Measurements from ENCODE around the gene ROBO2. TPM values are rescaled to one million over a fixed set of nuclear protein-coding genes. Genes with fewer than 3 reads are reported as not detected.

ROBO2 gene
- total RNA-seq, 2 donors from 2014 or later, result 2.5 to 2.9 TPM

GRCh38 chr3:77377717-77378116 is 337.8 kb downstream of the ROBO2 start:
- Histone ChIP-seq H3K9ac (ENCODE audit: extremely low read depth, low read length, poor library complexity, severe bottlenecking) (no peak overlapping the region), H3K4me3 (ENCODE audit: low read length) (no peak overlapping the region), H3K27ac (ENCODE audit: low read depth, low read length) (no peak overlapping the region), H3K4me1 (ENCODE audit: control insufficient read depth, insufficient read depth, low read length) (no peaks in the 10 kb centered on the region), H3K36me3 (ENCODE audit: control insufficient read depth, insufficient read depth, low read length) (no peaks in the 10 kb centered on the region), H3K27me3 (ENCODE audit: control insufficient read depth, insufficient read depth, low read length, poor library complexity, severe bottlenecking) (no peaks in the 10 kb centered on the region), H3K9me3 (ENCODE audit: control insufficient read depth, low read length) (no peaks in the 10 kb centered on the region)
- H3K4me3 Mint-ChIP-seq, result no peak overlapping the region
- peaks cover under 1% of the 10 kb centered on the region for H3K4me1 Mint-ChIP-seq
- no peak for TF ChIP-seq CTCF (conservative IDR thresholded peaks at IDR 0.05)
- WGBS, 2 experiments (ENCODE audit: insufficient coverage in 1 of 2, insufficient read length in 1 of 2), result 100% methylated on average over 1 of the region's 1 CpG
- H3K9me3 Mint-ChIP-seq, result no peaks in the 10 kb centered on the region
- no peak overlapping the region for H3K27ac Mint-ChIP-seq
- H3K36me3 Mint-ChIP-seq (ENCODE audit: low read depth), result no peaks in the 10 kb centered on the region
- DNase-seq, result no peak
- no peaks in the 10 kb centered on the region for H3K27me3 Mint-ChIP-seq (ENCODE audit: insufficient read depth)

- TF ChIP-seq CTCF (conservative IDR thresholded peaks at IDR 0.05), result no peak
- Mint-ChIP-seq H3K27ac (no peak overlapping the region), H3K36me3 (ENCODE audit: low read depth) (no peaks in the 10 kb centered on the region)
Observed at GRCh38 chr3:77380136-77380535, 340.2 kb downstream of the ROBO2 start.

GRCh38 chr3:77381431-77381830 is 341.5 kb downstream of the ROBO2 start:
- Mint-ChIP-seq H3K36me3 (ENCODE audit: low read depth) (no peaks in the 10 kb centered on the region), H3K27ac (no peak overlapping the region), H3K27me3 (ENCODE audit: insufficient read depth) (no peaks in the 10 kb centered on the region), H3K9me3 (no peaks in the 10 kb centered on the region), H3K4me1 (no peaks in the 10 kb centered on the region), H3K4me3 (no peak overlapping the region)
- H3K9me3 ChIP-seq (ENCODE audit: control insufficient read depth, low read length), result no peaks in the 10 kb centered on the region
- H3K27ac ChIP-seq (ENCODE audit: low read depth, low read length), result no peak overlapping the region
- H3K9ac ChIP-seq (ENCODE audit: extremely low read depth, low read length, poor library complexity, severe bottlenecking), result no peak overlapping the region
- no peak for TF ChIP-seq CTCF (conservative IDR thresholded peaks at IDR 0.05)
- no peaks in the 10 kb centered on the region for H3K36me3 ChIP-seq (ENCODE audit: control insufficient read depth, insufficient read depth, low read length)
- H3K4me3 ChIP-seq (ENCODE audit: low read length), result no peak overlapping the region
- DNase-seq, result no peak
- H3K27me3 ChIP-seq (ENCODE audit: control insufficient read depth, insufficient read depth, low read length, poor library complexity, severe bottlenecking), result no peaks in the 10 kb centered on the region
- 39 to 83% methylated on average over 1 of the region's 1 CpG for WGBS, 2 experiments (ENCODE audit: insufficient coverage in 1 of 2, insufficient read length in 1 of 2)
- H3K4me1 ChIP-seq (ENCODE audit: control insufficient read depth, insufficient read depth, low read length), result no peaks in the 10 kb centered on the region

More at GRCh38 chr3:77380136-77380535, 340.2 kb downstream of the ROBO2 start:
- no peaks in the 10 kb centered on the region for H3K4me1 Mint-ChIP-seq
- Histone ChIP-seq H3K9me3 (ENCODE audit: control insufficient read depth, low read length) (no peaks in the 10 kb centered on the region), H3K4me3 (ENCODE audit: low read length) (no peak overlapping the region), H3K36me3 (ENCODE audit: control insufficient read depth, insufficient read depth, low read length) (no peaks in the 10 kb centered on the region), H3K9ac (ENCODE audit: extremely low read depth, low read length, poor library complexity, severe bottlenecking) (no peak overlapping the region), H3K4me1 (ENCODE audit: control insufficient read depth, insufficient read depth, low read length) (no peaks in the 10 kb centered on the region), H3K27ac (ENCODE audit: low read depth, low read length) (no peak overlapping the region), H3K27me3 (ENCODE audit: control insufficient read depth, insufficient read depth, low read length, poor library complexity, severe bottlenecking) (no peaks in the 10 kb centered on the region)
- WGBS, 2 experiments (ENCODE audit: insufficient coverage in 1 of 2, insufficient read length in 1 of 2), result 96 to 100% methylated on average over 2 to 3 of the region's 3 CpGs
- H3K9me3 Mint-ChIP-seq, result no peaks in the 10 kb centered on the region
- H3K27me3 Mint-ChIP-seq (ENCODE audit: insufficient read depth), result no peaks in the 10 kb centered on the region
- no peak overlapping the region for H3K4me3 Mint-ChIP-seq
- no peak for DNase-seq
